Measurements from ENCODE around the gene TVP23C.

GRCh38 chr17:15481481-15481880 is 81.8 kb downstream of the TVP23C start:
- no peak for TF ChIP-seq TGIF2 (CRISPR knock-in tag; IDR thresholded peaks at IDR 0.05)
- no peak for TF ChIP-seq TAF1 (IDR thresholded peaks at IDR 0.05; ENCODE audit: control insufficient read depth, extremely low read depth, insufficient read depth, low read length, severe bottlenecking)
- TF ChIP-seq HNRNPLL (IDR thresholded peaks at IDR 0.05; ENCODE audit: low read depth, low read length, poor library complexity, severe bottlenecking): no peak
- no peak for TF ChIP-seq ZNF274 (IDR thresholded peaks at IDR 0.05; ENCODE audit: borderline replicate concordance, low read depth, low read length)
- TF ChIP-seq CHD2 (IDR thresholded peaks at IDR 0.05; ENCODE audit: low read depth, low read length): no peak
- no peak for TF ChIP-seq ZNF398 (CRISPR knock-in tag; IDR thresholded peaks at IDR 0.05)
- no peak for TF ChIP-seq SAFB (IDR thresholded peaks at IDR 0.05; ENCODE audit: borderline replicate concordance, low read depth, low read length)
- TF ChIP-seq, protein P1, sequence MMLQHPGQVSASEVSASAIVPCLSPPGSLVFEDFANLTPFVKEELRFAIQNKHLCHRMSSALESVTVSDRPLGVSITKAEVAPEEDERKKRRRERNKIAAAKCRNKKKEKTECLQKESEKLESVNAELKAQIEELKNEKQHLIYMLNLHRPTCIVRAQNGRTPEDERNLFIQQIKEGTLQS (IDR thresholded peaks at IDR 0.05): no peak
- TF ChIP-seq, protein P1 (CRISPR knock-in tag; conservative IDR thresholded peaks at IDR 0.05): no peak
- no peak for TF ChIP-seq MAX (CRISPR knock-in tag; IDR thresholded peaks at IDR 0.05)

All from K562 (cell line).